ENCODE data around the gene ANKS1A.

DNA sequence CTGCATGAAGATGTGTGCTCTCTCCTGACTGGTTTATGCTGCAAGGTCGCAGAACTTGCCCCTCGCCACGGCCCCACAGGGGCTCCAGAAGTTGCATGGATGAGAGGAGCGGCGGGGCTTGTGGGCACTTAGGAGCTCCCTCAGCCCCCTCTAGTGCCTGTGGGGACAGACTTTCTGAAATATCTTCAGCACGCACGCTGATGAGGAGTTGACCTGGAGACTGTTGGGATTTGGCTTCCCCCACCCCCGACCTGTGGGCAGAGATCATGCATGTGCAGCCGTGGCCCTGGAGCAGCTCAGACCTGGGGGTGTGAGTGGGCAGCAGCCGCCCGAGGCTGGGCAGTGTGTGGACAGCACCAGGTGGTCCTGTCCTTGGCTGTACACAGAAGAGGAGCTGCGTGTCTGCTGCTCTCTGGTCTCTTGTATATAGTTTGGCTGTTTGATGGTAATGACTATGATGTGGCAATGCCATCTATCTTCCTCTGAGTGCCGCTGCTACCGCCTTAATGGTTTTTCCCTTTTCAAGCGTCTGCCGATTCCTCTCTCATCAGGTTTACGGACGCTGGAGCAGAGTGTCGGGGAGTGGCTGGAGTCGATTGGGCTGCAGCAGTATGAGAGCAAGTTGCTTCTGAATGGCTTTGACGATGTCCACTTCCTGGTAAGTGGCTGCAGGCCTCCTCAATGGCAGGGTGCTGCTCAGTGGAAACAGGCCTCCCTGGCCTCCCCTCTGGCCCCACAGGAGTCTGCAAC, 170.7 kb downstream of the ANKS1A start:
- TF ChIP-seq, protein P1, sequence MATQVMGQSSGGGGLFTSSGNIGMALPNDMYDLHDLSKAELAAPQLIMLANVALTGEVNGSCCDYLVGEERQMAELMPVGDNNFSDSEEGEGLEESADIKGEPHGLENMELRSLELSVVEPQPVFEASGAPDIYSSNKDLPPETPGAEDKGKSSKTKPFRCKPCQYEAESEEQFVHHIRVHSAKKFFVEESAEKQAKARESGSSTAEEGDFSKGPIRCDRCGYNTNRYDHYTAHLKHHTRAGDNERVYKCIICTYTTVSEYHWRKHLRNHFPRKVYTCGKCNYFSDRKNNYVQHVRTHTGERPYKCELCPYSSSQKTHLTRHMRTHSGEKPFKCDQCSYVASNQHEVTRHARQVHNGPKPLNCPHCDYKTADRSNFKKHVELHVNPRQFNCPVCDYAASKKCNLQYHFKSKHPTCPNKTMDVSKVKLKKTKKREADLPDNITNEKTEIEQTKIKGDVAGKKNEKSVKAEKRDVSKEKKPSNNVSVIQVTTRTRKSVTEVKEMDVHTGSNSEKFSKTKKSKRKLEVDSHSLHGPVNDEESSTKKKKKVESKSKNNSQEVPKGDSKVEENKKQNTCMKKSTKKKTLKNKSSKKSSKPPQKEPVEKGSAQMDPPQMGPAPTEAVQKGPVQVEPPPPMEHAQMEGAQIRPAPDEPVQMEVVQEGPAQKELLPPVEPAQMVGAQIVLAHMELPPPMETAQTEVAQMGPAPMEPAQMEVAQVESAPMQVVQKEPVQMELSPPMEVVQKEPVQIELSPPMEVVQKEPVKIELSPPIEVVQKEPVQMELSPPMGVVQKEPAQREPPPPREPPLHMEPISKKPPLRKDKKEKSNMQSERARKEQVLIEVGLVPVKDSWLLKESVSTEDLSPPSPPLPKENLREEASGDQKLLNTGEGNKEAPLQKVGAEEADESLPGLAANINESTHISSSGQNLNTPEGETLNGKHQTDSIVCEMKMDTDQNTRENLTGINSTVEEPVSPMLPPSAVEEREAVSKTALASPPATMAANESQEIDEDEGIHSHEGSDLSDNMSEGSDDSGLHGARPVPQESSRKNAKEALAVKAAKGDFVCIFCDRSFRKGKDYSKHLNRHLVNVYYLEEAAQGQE (IDR thresholded peaks at IDR 0.05; ENCODE audit: low read depth): no peak
- TF ChIP-seq TCF12 (IDR thresholded peaks at IDR 0.05; ENCODE audit: low read depth) (no peak), CREB1 (IDR thresholded peaks at IDR 0.05; ENCODE audit: low read depth) (no peak), ZBTB7A (IDR thresholded peaks at IDR 0.05; ENCODE audit: low read depth) (no peak), EP300 (IDR thresholded peaks at IDR 0.05; ENCODE audit: borderline replicate concordance) (no peak), FOXM1 (IDR thresholded peaks at IDR 0.05; ENCODE audit: borderline replicate concordance, low read depth) (no peak), TEAD4 (IDR thresholded peaks at IDR 0.05) (no peak), TAF1 (IDR thresholded peaks at IDR 0.05; ENCODE audit: low read depth) (no peak)
- TF ChIP-seq, protein P2, sequence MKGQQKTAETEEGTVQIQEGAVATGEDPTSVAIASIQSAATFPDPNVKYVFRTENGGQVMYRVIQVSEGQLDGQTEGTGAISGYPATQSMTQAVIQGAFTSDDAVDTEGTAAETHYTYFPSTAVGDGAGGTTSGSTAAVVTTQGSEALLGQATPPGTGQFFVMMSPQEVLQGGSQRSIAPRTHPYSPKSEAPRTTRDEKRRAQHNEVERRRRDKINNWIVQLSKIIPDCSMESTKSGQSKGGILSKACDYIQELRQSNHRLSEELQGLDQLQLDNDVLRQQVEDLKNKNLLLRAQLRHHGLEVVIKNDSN (IDR thresholded peaks at IDR 0.05): no peak
- TF ChIP-seq, protein P3, sequence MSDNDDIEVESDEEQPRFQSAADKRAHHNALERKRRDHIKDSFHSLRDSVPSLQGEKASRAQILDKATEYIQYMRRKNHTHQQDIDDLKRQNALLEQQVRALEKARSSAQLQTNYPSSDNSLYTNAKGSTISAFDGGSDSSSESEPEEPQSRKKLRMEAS (IDR thresholded peaks at IDR 0.05): no peak
